Common myeloid progenitor, CD34-positive (primary cell): ENCODE results near the gene SH3BP4.

Experiments
- CTCF ChIA-PET: fragments of 350-600 bp; sonication (Branson Sonifier 250); formaldehyde crosslinking; loops from one replicate; lab custom pipeline; 2021; ENCODE audit warnings: antibody characterized with exemption; lab: Charles Lee
- POLR2A ChIA-PET: fragments of 350-600 bp; sonication (Branson Sonifier 250); formaldehyde crosslinking; loops from one replicate; lab custom pipeline; 2021; ENCODE audit warnings: antibody characterized with exemption; lab: Charles Lee
- DNase-seq, 3 donors: peaks; one replicate each; pipeline versions ENCODE4 v3.0.0 to v3.0.0-alpha.2; 2013
- H3K27ac ChIP-seq, 2 experiments: 1 replicate in 1 of 2; 2 replicates in 1 of 2; pipeline ENCODE4 v1.7.0; 2013; ENCODE audit warnings: inconsistent platforms in 2 of 2, low read length in 2 of 2, mild to moderate bottlenecking in 2 of 2, low read depth in 1 of 2, moderate library complexity in 1 of 2; ENCODE audit not compliant: severe bottlenecking in 2 of 2, insufficient read depth in 1 of 2, poor library complexity in 1 of 2
- H3K27me3 ChIP-seq, 5 experiments: replicated peaks in 2 of 5; 1 replicate in 3 of 5; 2 replicates in 2 of 5; pipeline versions ENCODE4 v1.6.1 to v1.7.0; 2013; ENCODE audit warnings: low read length in 4 of 5, mild to moderate bottlenecking in 2 of 5, moderate library complexity in 2 of 5, inconsistent platforms in 1 of 5; ENCODE audit not compliant: insufficient read depth in 5 of 5, control insufficient read depth in 4 of 5
- H3K36me3 ChIP-seq, 4 experiments: 1 replicate in 2 of 4; 2 replicates in 2 of 4; pipeline versions ENCODE4 v1.6.1 to v1.7.0; 2013; ENCODE audit warnings: low read length in 3 of 4, control low read depth in 1 of 4, mild to moderate bottlenecking in 1 of 4; ENCODE audit not compliant: control insufficient read depth in 4 of 4, insufficient read depth in 4 of 4
- H3K4me1 ChIP-seq, 4 experiments: 1 replicate in 3 of 4; 2 replicates in 1 of 4; pipeline versions ENCODE4 v1.6.1 to v1.7.1; 2013; ENCODE audit warnings: low read length in 3 of 4, mild to moderate bottlenecking in 3 of 4, control low read depth in 1 of 4, inconsistent platforms in 1 of 4, moderate library complexity in 1 of 4; ENCODE audit not compliant: control insufficient read depth in 4 of 4, insufficient read depth in 4 of 4; ENCODE audit errors: control extremely low read depth in 1 of 4
- H3K4me3 ChIP-seq, 7 experiments: 1 replicate in 4 of 7; 2 replicates in 3 of 7; pipeline versions ENCODE4 v1.5.1 to v1.7.0; 2013; ENCODE audit warnings: mild to moderate bottlenecking in 7 of 7, low read length in 6 of 7, moderate library complexity in 6 of 7, inconsistent platforms in 2 of 7, low read depth in 2 of 7, control low read depth in 1 of 7; ENCODE audit not compliant: insufficient read depth in 4 of 7, control insufficient read depth in 1 of 7; ENCODE audit errors: extremely low read depth in 1 of 7
- H3K9me3 ChIP-seq, 5 experiments: 1 replicate in 4 of 5; 2 replicates in 1 of 5; pipeline versions ENCODE4 v1.6.1 to v1.7.1; 2013; ENCODE audit warnings: low read length in 4 of 5, mild to moderate bottlenecking in 2 of 5, inconsistent platforms in 1 of 5, low read depth in 1 of 5, moderate library complexity in 1 of 5; ENCODE audit not compliant: control insufficient read depth in 4 of 5, insufficient read depth in 2 of 5; ENCODE audit errors: control extremely low read depth in 1 of 5
- WGBS: methylation state at CpG from one replicate; pipeline ENCODE4 v1.1.5; 2013; ENCODE audit not compliant: insufficient coverage; 5-methylcytosine and 5-hydroxymethylcytosine counted together

SH3BP4 gene

DNA sequence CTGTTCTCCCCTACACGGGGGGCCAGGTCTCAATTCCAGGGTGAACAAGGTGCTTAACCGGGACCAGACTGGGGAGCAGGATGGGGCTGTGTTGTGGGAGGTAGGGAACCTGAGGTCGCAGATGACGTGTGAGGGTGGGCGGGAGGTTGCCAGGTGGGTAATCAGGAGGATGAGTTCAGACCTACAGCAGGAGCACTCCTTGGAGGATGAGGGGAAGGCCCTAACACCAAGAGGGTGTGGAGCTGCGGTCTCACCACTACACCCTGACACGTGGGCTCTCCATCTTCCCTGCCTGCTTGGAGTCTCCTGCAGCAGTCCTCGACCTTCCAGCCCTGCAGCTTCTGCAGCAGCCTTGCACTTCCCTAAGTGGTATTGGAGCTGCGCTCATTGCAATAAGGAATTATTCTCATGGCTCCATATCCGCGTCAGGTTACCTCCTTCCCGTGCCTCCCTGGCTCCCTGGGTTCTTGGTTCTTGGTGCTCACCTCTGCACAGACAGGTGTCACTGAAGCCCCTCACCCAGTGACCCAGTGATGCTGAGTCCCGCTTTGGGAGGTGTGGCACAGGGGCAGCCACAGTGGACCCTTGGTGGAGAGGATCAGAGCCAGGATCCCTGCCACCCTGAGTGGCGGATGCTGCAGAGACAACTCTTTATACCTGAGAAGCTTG lies 15.5 kb downstream of the SH3BP4 start:
- Histone ChIP-seq H3K4me1 (peaks cover 4 to 31% (median 17%) of the 10 kb centered on the region in 4 experiments), H3K36me3 (no peaks in the 10 kb centered on the region), H3K9me3 (no peaks in the 10 kb centered on the region), H3K27ac (no peak overlapping the region), H3K27me3 (no peaks in the 10 kb centered on the region), H3K4me3 (no peak overlapping the region)
- ChIA-PET CTCF (interaction anchor here (1.4 kb wide), 1 partner anchor 10 kb away, joined by 5 read pairs; no protein-coding TSS in a partner anchor), POLR2A (no interaction called here)
- WGBS = 96% methylated on average over 11 of the region's 14 CpGs
- DNase-seq = no peak

DNA sequence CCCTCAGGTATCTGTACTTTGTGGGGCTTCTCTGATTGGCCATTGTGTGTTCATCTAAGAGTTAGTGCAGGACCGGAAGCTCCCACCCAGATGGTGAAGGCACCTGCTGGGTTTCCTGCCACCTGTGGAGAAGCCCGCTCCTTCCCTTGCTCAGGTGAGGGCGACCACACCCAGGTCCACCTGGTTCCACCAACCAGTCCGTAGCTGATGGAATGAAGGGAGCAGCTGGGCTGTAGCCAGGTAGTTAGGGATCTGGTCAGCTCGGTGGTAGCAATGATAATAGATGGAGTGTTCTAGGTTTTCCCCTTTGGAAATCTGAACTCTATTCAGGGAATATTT lies 16.0 kb downstream of the SH3BP4 start:
- H3K4me1 ChIP-seq = peaks cover 4 to 31% (median 17%) of the 10 kb centered on the region in 4 experiments
- no peaks in the 10 kb centered on the region for H3K27me3 ChIP-seq
- no peak overlapping the region for H3K27ac ChIP-seq
- DNase-seq = no peak
- H3K4me3 ChIP-seq = no peak overlapping the region
- ChIA-PET CTCF (no interaction called here), POLR2A (no interaction called here)
- no peaks in the 10 kb centered on the region for H3K9me3 ChIP-seq
- no peaks in the 10 kb centered on the region for H3K36me3 ChIP-seq
- 95% methylated on average over 2 of the region's 5 CpGs for WGBS

DNA sequence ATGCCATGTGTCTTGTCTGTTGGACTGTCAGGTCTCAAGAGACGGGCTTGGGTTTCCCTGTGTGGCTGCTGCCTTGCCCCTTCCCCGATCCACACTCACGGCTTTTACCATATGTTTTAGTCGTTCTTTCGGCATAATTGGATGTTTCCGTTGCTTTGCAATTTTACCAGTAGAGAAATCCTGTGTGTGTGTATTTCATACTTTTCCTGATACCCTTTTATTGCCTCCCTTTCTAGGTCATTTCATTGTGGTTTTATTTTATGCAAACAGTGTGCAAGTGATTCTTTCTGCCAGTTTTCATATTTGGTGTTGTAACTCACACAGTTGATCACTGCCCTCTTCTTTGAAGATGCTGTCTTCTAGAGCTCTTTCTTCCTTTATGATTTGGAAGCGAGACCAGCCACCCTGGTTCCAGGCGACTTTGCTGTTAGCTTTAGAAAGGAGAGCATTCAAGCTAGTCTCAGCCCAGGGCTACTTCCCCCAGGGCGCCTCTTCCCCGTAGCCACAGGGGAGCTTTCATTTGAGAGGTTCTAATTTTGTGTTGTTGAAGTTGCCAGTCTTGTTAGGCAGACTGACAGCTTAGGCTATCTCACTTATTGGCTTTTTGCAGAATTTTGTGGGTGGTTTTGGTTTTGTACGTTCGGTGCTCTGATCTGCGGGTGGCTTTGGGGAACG lies 17.0 kb downstream of the SH3BP4 start:
- ChIA-PET POLR2A (no interaction called here), CTCF (interaction anchor here (0.8 to 1.1 kb wide), 2 partner anchors 11 to 12 kb away, joined by 3 to 4 read pairs; no protein-coding TSS in a partner anchor)
- H3K4me1 ChIP-seq = peaks cover 4 to 29% (median 16%) of the 10 kb centered on the region in 4 experiments
- no peak overlapping the region for H3K27ac ChIP-seq
- DNase-seq = peak in 1 of 3 donors; percentile 30
- no peaks in the 10 kb centered on the region for H3K9me3 ChIP-seq
- peak overlapping the region in 2 of 7 experiments; percentile 22 to 34 for H3K4me3 ChIP-seq
- H3K27me3 ChIP-seq = no peaks in the 10 kb centered on the region
- H3K36me3 ChIP-seq = no peaks in the 10 kb centered on the region
- 57% methylated on average over 7 of the region's 14 CpGs for whole genome bisulfite sequencing

DNA sequence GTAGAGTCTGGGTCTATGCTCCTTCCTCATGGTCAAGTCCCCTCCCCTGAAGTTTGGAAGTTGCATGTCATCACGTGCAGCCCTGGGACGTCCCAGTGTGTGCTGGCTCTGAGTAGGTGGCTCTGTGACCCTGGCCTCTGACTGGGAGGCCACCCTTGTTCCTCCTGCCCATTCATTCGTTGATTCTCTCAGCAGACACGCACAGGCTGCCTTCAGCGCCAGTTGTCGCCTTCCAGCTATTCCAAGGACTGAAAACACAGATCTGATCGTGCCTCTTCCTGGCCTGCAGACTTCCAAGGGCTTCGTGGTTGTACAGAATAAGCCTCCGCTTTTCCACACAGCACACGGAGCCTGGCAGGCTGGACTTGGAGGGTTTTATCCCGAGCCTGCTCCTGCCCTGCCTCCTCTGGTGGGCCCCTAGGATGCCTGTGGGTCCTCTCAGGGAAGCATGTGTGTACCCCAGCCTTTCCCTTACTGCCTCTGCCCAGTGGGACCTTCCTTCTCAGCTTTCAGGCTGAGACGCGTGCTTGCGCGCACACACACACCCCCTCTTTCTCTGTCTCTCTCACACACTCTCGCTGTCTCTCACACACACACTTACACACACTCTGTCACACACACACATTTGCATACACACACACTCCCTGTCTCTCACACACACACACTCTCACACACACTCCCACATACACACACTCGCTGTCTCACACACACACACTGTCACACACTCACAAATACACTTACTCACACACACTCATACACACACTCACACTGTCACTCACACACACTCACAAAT lies 17.7 kb downstream of the SH3BP4 start:
- peaks cover 4 to 25% (median 13%) of the 10 kb centered on the region in 4 experiments for H3K4me1 ChIP-seq
- no peak overlapping the region for H3K27ac ChIP-seq
- DNase-seq = no peak
- 79% methylated on average over 17 of the region's 17 CpGs for WGBS
- H3K27me3 ChIP-seq = no peaks in the 10 kb centered on the region
- H3K36me3 ChIP-seq = no peaks in the 10 kb centered on the region
- ChIA-PET POLR2A (no interaction called here), CTCF (interaction anchor here (1.1 kb wide), 1 partner anchor 13 kb away, joined by 4 read pairs; no protein-coding TSS in a partner anchor)
- H3K4me3 ChIP-seq = peak overlapping the region in 2 of 7 experiments; percentile 22 to 34
- H3K9me3 ChIP-seq = no peaks in the 10 kb centered on the region

DNA sequence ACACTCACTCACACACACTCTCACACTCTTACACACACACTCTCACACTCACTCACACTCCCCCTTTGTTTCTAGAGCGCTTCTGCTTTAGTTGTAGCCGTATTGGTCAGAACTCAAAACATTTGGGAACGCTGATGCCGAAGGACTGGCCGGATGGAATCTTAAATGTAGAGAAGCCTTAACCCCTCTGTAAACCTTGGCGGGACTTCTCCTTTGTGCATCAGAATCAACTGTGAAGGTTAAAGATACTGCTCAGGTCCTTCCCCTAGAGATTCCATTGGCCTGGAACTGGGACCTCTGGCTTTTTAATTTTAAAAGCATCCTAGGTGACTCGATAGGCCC lies 18.3 kb downstream of the SH3BP4 start:
- ChIA-PET POLR2A (no interaction called here), CTCF (no interaction called here)
- H3K27me3 ChIP-seq = no peaks in the 10 kb centered on the region
- H3K27ac ChIP-seq = no peak overlapping the region
- no peaks in the 10 kb centered on the region for H3K9me3 ChIP-seq
- H3K4me1 ChIP-seq = peaks cover 4 to 20% (median 10%) of the 10 kb centered on the region in 4 experiments
- H3K36me3 ChIP-seq = no peaks in the 10 kb centered on the region
- no peak for DNase-seq
- WGBS = 94% methylated on average over 7 of the region's 7 CpGs
- H3K4me3 ChIP-seq = no peak overlapping the region

DNA sequence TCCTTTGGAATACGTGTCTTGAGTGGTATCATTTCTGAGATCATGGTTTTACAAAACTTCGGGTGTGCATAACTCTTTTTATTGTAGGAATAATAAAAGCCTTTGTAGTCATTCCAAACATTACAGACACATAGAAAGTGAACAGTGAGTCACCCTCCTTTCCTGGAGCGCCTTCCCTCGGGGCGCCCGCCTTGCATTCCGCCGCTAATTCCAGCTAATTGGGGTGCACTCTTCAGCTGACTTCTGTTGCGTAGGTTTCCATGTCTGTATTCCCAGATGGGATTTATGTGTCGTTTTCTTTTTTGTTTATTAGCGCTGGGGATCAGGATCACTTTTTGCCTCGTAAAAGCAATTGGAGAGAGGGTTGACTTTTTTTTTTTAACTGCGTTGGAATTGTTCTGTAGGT lies 18.7 kb downstream of the SH3BP4 start:
- Histone ChIP-seq H3K36me3 (no peaks in the 10 kb centered on the region), H3K27ac (no peak overlapping the region), H3K4me1 (peaks cover 4 to 18% (median 10%) of the 10 kb centered on the region in 4 experiments), H3K27me3 (no peaks in the 10 kb centered on the region), H3K4me3 (no peak overlapping the region), H3K9me3 (no peaks in the 10 kb centered on the region)
- ChIA-PET CTCF (no interaction called here), POLR2A (no interaction called here)
- 92% methylated on average over 4 of the region's 13 CpGs for WGBS
- no peak for DNase-seq
